SK-N-SH treated with all-trans-retinoic acid at 6 μM for 48 hours (cell line): ENCODE results near the gene ITGAV.

ENCODE experiments used
- ARNTL ChIP-seq: fragments of 450-650 bp; formaldehyde crosslinking; IDR thresholded peaks from 2 replicates; pipeline ENCODE4 v1.5.0; 2020; ENCODE audit warnings: low read depth, mild to moderate bottlenecking, moderate library complexity, borderline replicate concordance
- BACH2 ChIP-seq: fragments of 250-450 bp; sonication (Bioruptor Pico); IDR thresholded peaks from 2 replicates; pipeline ENCODE4 v1.9.0; 2021; ENCODE audit warnings: mild to moderate bottlenecking, borderline replicate concordance
- CSRNP3 ChIP-seq: fragments of 250-450 bp; sonication (Bioruptor Pico); IDR thresholded peaks from 2 replicates; pipeline ENCODE4 v1.5.1; 2021; ENCODE audit warnings: mild to moderate bottlenecking, moderate library complexity
- ESRRG ChIP-seq: fragments of 250-450 bp; sonication (Bioruptor Pico); IDR thresholded peaks from 2 replicates; pipeline ENCODE4 v1.6.1; 2021; ENCODE audit warnings: mild to moderate bottlenecking
- ISL1 ChIP-seq: fragments of 250-450 bp; sonication (Bioruptor Pico); IDR thresholded peaks from 2 replicates; pipeline ENCODE4 v2.1.2; 2022; ENCODE audit warnings: mild to moderate bottlenecking, moderate library complexity
- OSR1 ChIP-seq: fragments of 250-450 bp; sonication (Bioruptor Pico); IDR thresholded peaks from 2 replicates; pipeline ENCODE4 v1.8.0; 2022; ENCODE audit warnings: moderate library complexity, mild to moderate bottlenecking, inconsistent platforms
- PATZ1 ChIP-seq: fragments of 250-450 bp; sonication (Bioruptor Pico); IDR thresholded peaks from 2 replicates; pipeline ENCODE4 v1.8.0; 2020; ENCODE audit warnings: mild to moderate bottlenecking, moderate library complexity, borderline replicate concordance
- SNAI2 ChIP-seq: fragments of 250-450 bp; sonication (Bioruptor Pico); IDR thresholded peaks from 2 replicates; pipeline ENCODE4 v1.5.0; 2020; ENCODE audit warnings: mild to moderate bottlenecking, moderate library complexity
- ZFP3 ChIP-seq: fragments of 250-450 bp; sonication (Bioruptor Pico); IDR thresholded peaks from 2 replicates; pipeline ENCODE4 v1.5.0; 2020; ENCODE audit warnings: mild to moderate bottlenecking, moderate library complexity
- ZFP30 ChIP-seq: fragments of 450-650 bp; formaldehyde crosslinking; IDR thresholded peaks from 2 replicates; pipeline ENCODE4 v1.5.0; 2022; ENCODE audit warnings: mild to moderate bottlenecking, moderate library complexity
- ZNF565 ChIP-seq: fragments of 450-650 bp; formaldehyde crosslinking; conservative IDR thresholded peaks from 2 replicates; pipeline ENCODE4 v1.5.0; 2020; ENCODE audit warnings: low read depth, mild to moderate bottlenecking, moderate library complexity
- TF ChIP-seq, protein P1 (sequence below): fragments of 250-450 bp; sonication (Bioruptor Pico); IDR thresholded peaks from 2 replicates; pipeline ENCODE4 v1.5.1; 2020; ENCODE audit warnings: low read depth, mild to moderate bottlenecking, moderate library complexity

GRCh38 chr2:186675380-186675779 is 85.5 kb downstream of the ITGAV start:
- TF ChIP-seq OSR1 (CRISPR knock-in tag) = no peak
- TF ChIP-seq ARNTL = no peak
- no peak for TF ChIP-seq BACH2
- peak; percentile 94 for TF ChIP-seq ISL1 (CRISPR knock-in tag)
- no peak for TF ChIP-seq PATZ1 (CRISPR knock-in tag)
- TF ChIP-seq ZNF565 (CRISPR knock-in tag) = no peak
- no peak for TF ChIP-seq CSRNP3
- TF ChIP-seq ZFP30 (CRISPR knock-in tag) = no peak
- TF ChIP-seq, protein P1, sequence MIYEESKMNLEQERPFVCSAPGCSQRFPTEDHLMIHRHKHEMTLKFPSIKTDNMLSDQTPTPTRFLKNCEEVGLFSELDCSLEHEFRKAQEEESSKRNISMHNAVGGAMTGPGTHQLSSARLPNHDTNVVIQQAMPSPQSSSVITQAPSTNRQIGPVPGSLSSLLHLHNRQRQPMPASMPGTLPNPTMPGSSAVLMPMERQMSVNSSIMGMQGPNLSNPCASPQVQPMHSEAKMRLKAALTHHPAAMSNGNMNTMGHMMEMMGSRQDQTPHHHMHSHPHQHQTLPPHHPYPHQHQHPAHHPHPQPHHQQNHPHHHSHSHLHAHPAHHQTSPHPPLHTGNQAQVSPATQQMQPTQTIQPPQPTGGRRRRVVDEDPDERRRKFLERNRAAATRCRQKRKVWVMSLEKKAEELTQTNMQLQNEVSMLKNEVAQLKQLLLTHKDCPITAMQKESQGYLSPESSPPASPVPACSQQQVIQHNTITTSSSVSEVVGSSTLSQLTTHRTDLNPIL (CRISPR knock-in tag) = peak; percentile 34; the same call in 1 of the 2 replicates
- 0 out of 2 replicates have a peak, but pooled peaks have one; percentile 55 for TF ChIP-seq SNAI2 (CRISPR knock-in tag)
- TF ChIP-seq ESRRG (CRISPR knock-in tag) = 0 out of 2 replicates have a peak, but pooled peaks have one; percentile 38
- no peak for TF ChIP-seq ZFP3 (CRISPR knock-in tag)
